ENCODE data around the gene CPSF4L.

Gene CPSF4L

DNA sequence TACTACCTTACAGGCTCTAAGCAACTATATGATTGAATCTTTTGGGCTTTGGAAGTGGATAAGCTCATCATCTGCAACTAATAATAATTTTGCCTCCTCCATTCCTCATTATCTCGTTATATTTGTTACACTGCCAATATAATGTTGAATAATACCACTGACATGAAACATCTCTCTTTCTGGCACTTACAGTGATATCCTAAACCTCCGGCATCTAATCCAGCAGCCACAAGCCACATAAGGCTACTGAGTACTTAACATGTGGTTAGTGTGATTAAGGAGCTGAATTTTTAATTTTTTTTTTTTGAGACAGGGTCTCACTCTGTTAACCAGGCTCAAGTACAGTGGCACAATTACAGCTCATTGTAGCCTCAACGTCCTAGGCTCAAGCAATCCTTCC is 40.5 kb upstream of the CPSF4L start:
- peaks cover 20% of the 10 kb centered on the region for H3K4me1 ChIP-seq (ENCODE audit: control insufficient read depth, insufficient read depth, low read length)
- no peaks in the 10 kb centered on the region for H3K36me3 ChIP-seq (ENCODE audit: control insufficient read depth, insufficient read depth, low read length)
- no peaks in the 10 kb centered on the region for H3K27me3 ChIP-seq (ENCODE audit: control insufficient read depth, insufficient read depth, low read length)
- H3K9me3 ChIP-seq (ENCODE audit: control insufficient read depth, insufficient read depth, low read length): no peaks in the 10 kb centered on the region
- H3K4me3 ChIP-seq (ENCODE audit: low read depth, low read length): no peak overlapping the region
- no peak overlapping the region for H3K9ac ChIP-seq (ENCODE audit: low read depth, low read length)
- H3K27ac ChIP-seq (ENCODE audit: low read depth, low read length): no peak overlapping the region

DNA sequence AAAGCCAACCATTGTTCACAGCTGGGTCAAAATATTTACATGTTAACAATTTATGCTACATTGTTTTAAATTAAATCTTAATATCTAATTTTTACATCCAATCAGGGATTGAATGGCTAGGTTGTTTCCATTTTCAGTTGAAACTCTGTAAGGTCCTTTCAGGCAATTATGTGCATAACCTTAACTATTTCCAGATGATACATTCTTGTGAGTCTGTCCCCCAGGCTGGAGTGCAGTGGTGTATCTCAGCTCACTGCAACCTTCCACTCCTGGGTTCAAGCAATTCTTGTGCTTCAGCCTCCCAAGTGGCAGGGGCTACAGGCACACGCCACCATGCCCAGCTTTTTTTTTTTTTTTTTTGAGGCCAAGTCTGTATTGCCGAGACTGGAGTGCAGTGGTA is 39.7 kb upstream of the CPSF4L start:
- Histone ChIP-seq H3K4me1 (ENCODE audit: control insufficient read depth, insufficient read depth, low read length) (peaks cover 16% of the 10 kb centered on the region), H3K4me3 (ENCODE audit: low read depth, low read length) (no peak overlapping the region), H3K27me3 (ENCODE audit: control insufficient read depth, insufficient read depth, low read length) (no peaks in the 10 kb centered on the region), H3K36me3 (ENCODE audit: control insufficient read depth, insufficient read depth, low read length) (no peaks in the 10 kb centered on the region), H3K9ac (ENCODE audit: low read depth, low read length) (no peak overlapping the region), H3K9me3 (ENCODE audit: control insufficient read depth, insufficient read depth, low read length) (no peaks in the 10 kb centered on the region), H3K27ac (ENCODE audit: low read depth, low read length) (no peak overlapping the region)

DNA sequence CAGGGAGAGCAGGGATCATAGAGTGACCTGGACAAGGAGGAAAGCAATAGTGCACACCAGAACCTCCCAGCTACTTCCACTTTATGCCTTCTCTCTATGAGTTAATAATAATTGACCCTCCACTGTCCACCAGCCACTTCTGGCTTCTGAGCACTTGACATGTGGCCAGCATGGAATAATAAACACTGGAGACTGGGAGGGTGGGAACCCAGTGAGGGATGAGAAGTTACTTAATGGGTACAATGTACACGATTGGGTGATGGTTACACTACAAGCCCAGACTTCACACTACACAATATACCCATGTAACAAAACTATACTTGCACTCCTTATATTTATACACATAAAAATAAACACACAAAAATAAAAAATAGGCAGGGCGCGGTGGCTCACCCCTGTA is 38.7 kb upstream of the CPSF4L start:
- Histone ChIP-seq H3K9ac (ENCODE audit: low read depth, low read length) (no peak overlapping the region), H3K27me3 (ENCODE audit: control insufficient read depth, insufficient read depth, low read length) (no peaks in the 10 kb centered on the region), H3K4me3 (ENCODE audit: low read depth, low read length) (no peak overlapping the region), H3K9me3 (ENCODE audit: control insufficient read depth, insufficient read depth, low read length) (no peaks in the 10 kb centered on the region), H3K27ac (ENCODE audit: low read depth, low read length) (no peak overlapping the region), H3K36me3 (ENCODE audit: control insufficient read depth, insufficient read depth, low read length) (no peaks in the 10 kb centered on the region), H3K4me1 (ENCODE audit: control insufficient read depth, insufficient read depth, low read length) (peaks cover 9% of the 10 kb centered on the region)

- H3K4me3 ChIP-seq (ENCODE audit: low read depth, low read length): no peak overlapping the region
- H3K27ac ChIP-seq (ENCODE audit: low read depth, low read length): no peak overlapping the region
- no peaks in the 10 kb centered on the region; the same call in 1 of the 2 replicates for H3K4me1 ChIP-seq (ENCODE audit: control insufficient read depth, insufficient read depth, low read length)
Observed at GRCh38 chr17:73297934-73298861, 36.5 kb upstream of the CPSF4L start.

DNA sequence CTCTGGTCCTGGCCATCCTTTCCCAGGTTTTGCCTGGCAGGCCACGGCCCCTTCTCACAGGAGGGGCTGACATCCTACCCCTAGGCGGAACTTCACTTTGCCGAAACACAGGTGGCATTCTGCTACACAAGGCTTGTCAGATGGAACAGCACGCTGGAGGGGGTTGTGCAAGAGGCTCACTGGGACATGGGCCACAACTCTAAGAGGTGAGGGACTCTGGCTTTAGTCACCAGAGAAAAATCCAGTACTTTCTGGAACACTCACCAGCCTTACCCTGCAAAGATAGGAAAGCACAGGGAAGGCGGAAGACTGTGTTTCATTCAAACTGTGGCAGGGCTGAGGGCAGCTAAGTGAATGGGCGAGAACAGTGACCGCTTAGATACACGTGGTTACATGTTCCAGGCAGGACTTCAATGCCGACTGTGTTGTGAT is 31.8 kb upstream of the CPSF4L start:
- Histone ChIP-seq H3K36me3 (ENCODE audit: control insufficient read depth, insufficient read depth, low read length) (no peaks in the 10 kb centered on the region), H3K27me3 (ENCODE audit: control insufficient read depth, insufficient read depth, low read length) (no peaks in the 10 kb centered on the region), H3K4me3 (ENCODE audit: low read depth, low read length) (no peak overlapping the region), H3K9ac (ENCODE audit: low read depth, low read length) (no peak overlapping the region), H3K27ac (ENCODE audit: low read depth, low read length) (no peak overlapping the region), H3K9me3 (ENCODE audit: control insufficient read depth, insufficient read depth, low read length) (no peaks in the 10 kb centered on the region), H3K4me1 (ENCODE audit: control insufficient read depth, insufficient read depth, low read length) (no peaks in the 10 kb centered on the region; the same call in 1 of the 2 replicates)

More at GRCh38 chr17:73297934-73298861, 36.5 kb upstream of the CPSF4L start:
- H3K9ac ChIP-seq (ENCODE audit: low read depth, low read length): no peak overlapping the region
- no peaks in the 10 kb centered on the region for H3K36me3 ChIP-seq (ENCODE audit: control insufficient read depth, insufficient read depth, low read length)
- H3K9me3 ChIP-seq (ENCODE audit: control insufficient read depth, insufficient read depth, low read length): no peaks in the 10 kb centered on the region
- no peaks in the 10 kb centered on the region for H3K27me3 ChIP-seq (ENCODE audit: control insufficient read depth, insufficient read depth, low read length)

GRCh38 chr17:73293031-73293430 is 31.4 kb upstream of the CPSF4L start:
- no peaks in the 10 kb centered on the region for H3K9me3 ChIP-seq (ENCODE audit: control insufficient read depth, insufficient read depth, low read length)
- no peak overlapping the region for H3K27ac ChIP-seq (ENCODE audit: low read depth, low read length)
- no peaks in the 10 kb centered on the region for H3K4me1 ChIP-seq (ENCODE audit: control insufficient read depth, insufficient read depth, low read length)

DNA sequence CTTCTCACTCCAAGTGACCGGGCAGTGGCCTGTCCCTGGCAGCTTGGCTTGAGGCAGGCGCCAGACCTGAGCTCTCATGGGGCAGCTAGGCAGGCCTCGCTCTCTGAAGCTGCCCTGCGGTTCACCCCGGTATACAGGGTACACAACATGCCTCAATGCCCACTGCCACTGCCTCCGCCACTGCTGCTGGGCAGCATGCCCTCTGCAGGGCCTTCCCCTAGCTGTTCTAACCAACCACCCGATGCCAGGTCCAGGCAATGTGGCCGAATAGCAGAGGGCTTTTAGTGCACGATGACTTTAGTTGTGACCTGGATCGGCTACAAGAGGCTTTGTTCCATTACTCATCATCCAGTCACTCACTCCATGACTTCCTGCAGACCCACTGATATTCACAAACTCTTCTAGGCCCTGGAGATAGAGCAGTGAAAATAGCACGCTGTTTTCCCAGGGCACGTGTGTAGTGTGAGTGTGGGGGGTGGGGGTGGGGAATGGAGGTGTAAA is 30.4 kb upstream of the CPSF4L start:
- Histone ChIP-seq H3K27me3 (ENCODE audit: control insufficient read depth, insufficient read depth, low read length) (no peaks in the 10 kb centered on the region), H3K4me1 (ENCODE audit: control insufficient read depth, insufficient read depth, low read length) (no peaks in the 10 kb centered on the region), H3K9me3 (ENCODE audit: control insufficient read depth, insufficient read depth, low read length) (no peaks in the 10 kb centered on the region), H3K27ac (ENCODE audit: low read depth, low read length) (no peak overlapping the region), H3K4me3 (ENCODE audit: low read depth, low read length) (no peak overlapping the region), H3K9ac (ENCODE audit: low read depth, low read length) (no peak overlapping the region), H3K36me3 (ENCODE audit: control insufficient read depth, insufficient read depth, low read length) (no peaks in the 10 kb centered on the region)

More at GRCh38 chr17:73293031-73293430, 31.4 kb upstream of the CPSF4L start:
- Histone ChIP-seq H3K9ac (ENCODE audit: low read depth, low read length) (no peak overlapping the region), H3K36me3 (ENCODE audit: control insufficient read depth, insufficient read depth, low read length) (no peaks in the 10 kb centered on the region), H3K4me3 (ENCODE audit: low read depth, low read length) (no peak overlapping the region), H3K27me3 (ENCODE audit: control insufficient read depth, insufficient read depth, low read length) (no peaks in the 10 kb centered on the region)

DNA sequence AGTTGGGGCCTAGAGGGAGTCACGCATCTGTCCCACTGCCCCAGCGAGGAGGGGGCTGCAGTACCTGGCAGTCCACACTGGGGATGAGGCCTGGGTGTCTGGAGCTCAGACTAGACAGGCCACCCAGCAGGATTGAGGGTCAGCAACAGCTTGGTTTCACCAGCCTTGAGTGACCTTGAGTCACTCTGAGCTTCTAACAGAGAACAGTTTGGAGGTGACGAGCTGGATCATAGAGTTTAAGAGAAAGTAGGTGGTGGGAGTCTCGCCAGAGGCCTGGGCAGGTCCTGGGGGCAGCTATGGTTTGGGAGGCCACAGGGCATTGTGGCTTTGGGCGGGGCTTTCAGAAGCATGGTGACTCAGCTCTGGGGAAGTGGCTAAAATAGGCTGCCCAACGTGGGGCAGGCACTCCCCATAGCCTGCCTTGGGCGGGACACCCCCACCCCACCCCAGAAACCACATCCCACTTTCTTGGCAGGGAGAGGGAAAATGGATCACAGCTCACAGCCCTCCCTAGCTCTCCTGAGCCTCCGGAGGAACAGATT is 29.7 kb upstream of the CPSF4L start:
- H3K4me1 ChIP-seq (ENCODE audit: control insufficient read depth, insufficient read depth, low read length): peaks cover 4% of the 10 kb centered on the region; the same call in 1 of the 2 replicates
- no peaks in the 10 kb centered on the region for H3K27me3 ChIP-seq (ENCODE audit: control insufficient read depth, insufficient read depth, low read length)
- no peak overlapping the region for H3K9ac ChIP-seq (ENCODE audit: low read depth, low read length)
- no peaks in the 10 kb centered on the region for H3K36me3 ChIP-seq (ENCODE audit: control insufficient read depth, insufficient read depth, low read length)
- H3K4me3 ChIP-seq (ENCODE audit: low read depth, low read length): no peak overlapping the region
- no peaks in the 10 kb centered on the region for H3K9me3 ChIP-seq (ENCODE audit: control insufficient read depth, insufficient read depth, low read length)
- H3K27ac ChIP-seq (ENCODE audit: low read depth, low read length): no peak overlapping the region

DNA sequence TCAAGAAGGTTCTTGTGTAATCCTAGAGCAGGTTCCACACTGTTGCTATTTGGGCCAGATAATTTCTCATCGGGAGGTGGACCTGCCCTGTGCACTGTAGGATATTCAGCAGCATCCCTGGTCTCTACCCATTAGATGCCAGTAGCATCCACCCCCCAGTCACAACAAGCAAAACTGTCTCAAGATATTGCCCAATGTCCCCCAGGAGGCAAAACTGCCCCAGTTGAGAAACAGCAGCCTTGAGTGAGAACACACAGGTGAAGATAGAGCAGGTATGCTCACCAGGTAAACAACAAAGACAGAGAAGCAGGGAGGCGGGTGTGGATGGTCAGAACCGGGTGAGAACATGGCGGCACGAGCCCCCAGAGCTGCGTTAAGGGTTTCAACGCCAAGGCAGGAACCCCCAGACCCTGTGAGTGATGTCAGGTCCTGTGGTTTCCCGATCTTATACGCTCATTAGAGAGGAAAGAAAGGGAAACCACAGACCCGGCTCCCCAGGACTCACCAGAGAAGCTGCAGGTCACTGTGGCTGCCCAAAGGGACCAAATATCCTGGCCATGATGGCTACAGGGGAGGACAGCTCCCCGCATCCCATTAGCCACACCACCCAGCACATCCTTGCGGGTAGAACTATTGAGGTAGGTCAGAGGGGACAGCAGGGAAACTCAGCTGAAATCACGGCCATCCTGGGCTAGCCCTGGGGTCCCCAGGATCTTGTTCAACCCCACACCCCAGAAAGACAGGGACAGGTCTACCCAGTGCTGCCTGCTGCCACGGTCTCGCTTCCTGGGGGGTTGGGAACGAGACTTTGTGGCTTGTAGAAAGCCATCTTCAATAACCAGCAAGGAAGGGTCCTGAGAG is 28.9 kb upstream of the CPSF4L start:
- no peaks in the 10 kb centered on the region for H3K27me3 ChIP-seq (ENCODE audit: control insufficient read depth, insufficient read depth, low read length)
- no peak overlapping the region for H3K27ac ChIP-seq (ENCODE audit: low read depth, low read length)
- H3K36me3 ChIP-seq (ENCODE audit: control insufficient read depth, insufficient read depth, low read length): peaks cover 7% of the 10 kb centered on the region
- peaks cover 4% of the 10 kb centered on the region; the same call in 1 of the 2 replicates for H3K4me1 ChIP-seq (ENCODE audit: control insufficient read depth, insufficient read depth, low read length)
- no peaks in the 10 kb centered on the region for H3K9me3 ChIP-seq (ENCODE audit: control insufficient read depth, insufficient read depth, low read length)
- H3K9ac ChIP-seq (ENCODE audit: low read depth, low read length): no peak overlapping the region
- H3K4me3 ChIP-seq (ENCODE audit: low read depth, low read length): no peak overlapping the region

DNA sequence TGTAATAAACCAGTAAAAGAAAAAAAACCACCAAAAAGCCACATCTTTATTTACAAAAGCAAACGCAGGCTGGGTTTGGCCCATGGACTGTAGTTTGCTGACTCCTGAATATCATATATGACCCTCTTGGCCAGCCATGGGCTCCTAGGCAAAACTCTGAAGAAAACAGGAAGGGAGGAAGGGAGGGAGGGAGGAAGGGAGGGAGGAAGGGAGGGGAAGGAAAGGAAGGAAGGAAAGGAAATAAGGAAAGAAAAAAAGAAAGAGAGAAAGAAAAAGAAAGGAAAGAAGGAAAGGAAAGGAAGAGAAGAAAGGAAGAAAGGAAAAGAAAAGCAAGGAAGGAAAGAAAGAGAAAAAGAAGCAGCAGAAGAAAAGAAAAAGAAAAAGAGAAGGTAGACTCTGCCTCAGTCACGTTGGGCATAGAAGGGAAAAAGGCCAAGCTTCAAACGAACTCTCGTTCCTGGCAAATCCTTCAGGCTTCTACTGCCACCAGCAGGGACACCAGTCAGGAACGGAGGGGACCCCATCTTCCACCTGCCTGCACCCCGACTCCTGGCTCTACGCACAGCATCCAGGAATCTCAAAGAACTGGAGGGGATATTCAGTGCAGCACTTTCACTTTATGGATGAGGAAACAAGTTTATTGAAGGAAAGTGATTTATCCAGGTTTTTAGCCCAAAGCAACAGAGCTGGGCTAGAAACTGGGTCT is 28.0 kb upstream of the CPSF4L start:
- Histone ChIP-seq H3K9me3 (ENCODE audit: control insufficient read depth, insufficient read depth, low read length) (no peaks in the 10 kb centered on the region), H3K4me3 (ENCODE audit: low read depth, low read length) (no peak overlapping the region), H3K9ac (ENCODE audit: low read depth, low read length) (no peak overlapping the region), H3K4me1 (ENCODE audit: control insufficient read depth, insufficient read depth, low read length) (peaks cover 4% of the 10 kb centered on the region; the same call in 1 of the 2 replicates), H3K27me3 (ENCODE audit: control insufficient read depth, insufficient read depth, low read length) (no peaks in the 10 kb centered on the region), H3K27ac (ENCODE audit: low read depth, low read length) (no peak overlapping the region), H3K36me3 (ENCODE audit: control insufficient read depth, insufficient read depth, low read length) (peaks cover 8% of the 10 kb centered on the region)

All from HUES48 (cell line).